Stimulated activated CD4-positive, alpha-beta T cell treated with anti-CD3 and anti-CD28 coated beads, Interleukin-4, amount 100 ng/mL, for 24 hours (primary cell): ENCODE data around the gene ANAPC16.
"Not testable (repeated sequence)": the region's sequence is repeated elsewhere in the genome, so short reads cannot be mapped to it uniquely, and the experiment has no call there.

Experiments
- DNase-seq: peaks from one replicate; pipeline ENCODE4 v3.0.0-alpha.2; 2020

The ANAPC16 gene

GRCh38 chr10:72218325-72218724, 2.5 kb downstream of the ANAPC16 start:
- DNase-seq: no peak

GRCh38 chr10:72218726-72219125, 2.9 kb downstream of the ANAPC16 start:
- no peak for DNase-seq

- no peak for DNase-seq
Observed at GRCh38 chr10:72219235-72219814, 3.5 kb downstream of the ANAPC16 start.

GRCh38 chr10:72220637-72221036, 4.8 kb downstream of the ANAPC16 start:
- DNase-seq: no peak

GRCh38 chr10:72221278-72221677, 5.5 kb downstream of the ANAPC16 start:
- DNase-seq: no peak

GRCh38 chr10:72223743-72224101, 7.9 kb downstream of the ANAPC16 start:
- DNase-seq: no peak

- DNase-seq: not testable (repeated sequence)
Observed at GRCh38 chr10:72224191-72224590, 8.4 kb downstream of the ANAPC16 start.

GRCh38 chr10:72226418-72227027, 10.7 kb downstream of the ANAPC16 start:
- DNase-seq: no peak

- DNase-seq: no peak
Observed at GRCh38 chr10:72227826-72228225, 12.0 kb downstream of the ANAPC16 start.

- no peak for DNase-seq
Observed at GRCh38 chr10:72228318-72228751, 12.5 kb downstream of the ANAPC16 start.

GRCh38 chr10:72229261-72230251, 13.7 kb downstream of the ANAPC16 start:
- no peak for DNase-seq

- no peak for DNase-seq
Observed at GRCh38 chr10:72233621-72234020, 17.8 kb downstream of the ANAPC16 start.

- DNase-seq: no peak
Observed at GRCh38 chr10:72234560-72235095, 18.8 kb downstream of the ANAPC16 start.

- no peak for DNase-seq
Observed at GRCh38 chr10:72235544-72236279, 19.9 kb downstream of the ANAPC16 start.

GRCh38 chr10:72238392-72239175, 22.8 kb downstream of the ANAPC16 start:
- no peak for DNase-seq

GRCh38 chr10:72239409-72239808, 23.6 kb downstream of the ANAPC16 start:
- DNase-seq: no peak

- no peak for DNase-seq
Observed at GRCh38 chr10:72240371-72240770, 24.6 kb downstream of the ANAPC16 start.

- no peak for DNase-seq
Observed at GRCh38 chr10:72241691-72242252, 26.0 kb downstream of the ANAPC16 start.

GRCh38 chr10:72242675-72243074, 26.9 kb downstream of the ANAPC16 start:
- no peak for DNase-seq

GRCh38 chr10:72243822-72244437, 28.1 kb downstream of the ANAPC16 start:
- DNase-seq: no peak

- no peak for DNase-seq
Observed at GRCh38 chr10:72244573-72245038, 28.8 kb downstream of the ANAPC16 start.
